Lung (tissue), 12 donors: ENCODE data around the gene DAPK2. TPM values are rescaled to one million over a fixed set of nuclear protein-coding genes. Genes with fewer than 3 reads are reported as not detected.

Source experiments
- ATAC-seq: fragments of 200-7000 bp; cut with Tn5 transposase; one replicate; pipeline ENCODE4 v1.9.1; 2020; ENCODE audit warnings: moderate number of reproducible peaks; ENCODE audit not compliant: insufficient read depth, low FRiP score
- DNase-seq, 3 donors: peaks; one replicate each; pipeline ENCODE4 v3.0.0-alpha.2; 2013 to 2017
- H3K27ac ChIP-seq, 2 donors: one replicate each; pipeline ENCODE4 v1.5.1; 2013; ENCODE audit warnings: mild to moderate bottlenecking in 2 of 2, moderate library complexity in 2 of 2, control low read depth in 1 of 2, inconsistent platforms in 1 of 2, low read depth in 1 of 2, low read length in 1 of 2
- H3K27me3 ChIP-seq, 3 donors: one replicate each; pipeline ENCODE4 v1.5.1; 2013; ENCODE audit warnings: low read length in 2 of 3; ENCODE audit not compliant: control insufficient read depth in 3 of 3, insufficient read depth in 3 of 3
- H3K36me3 ChIP-seq, 4 donors: one replicate each; pipeline ENCODE4 v1.5.1; 2013; ENCODE audit warnings: low read length in 4 of 4, mild to moderate bottlenecking in 1 of 4, moderate library complexity in 1 of 4; ENCODE audit not compliant: control insufficient read depth in 4 of 4, insufficient read depth in 4 of 4
- H3K4me1 ChIP-seq, 5 donors: one replicate each; pipeline ENCODE4 v1.5.1; 2013; ENCODE audit warnings: low read length in 5 of 5, mild to moderate bottlenecking in 2 of 5, moderate library complexity in 1 of 5; ENCODE audit not compliant: control insufficient read depth in 5 of 5, insufficient read depth in 5 of 5
- H3K4me3 ChIP-seq: one replicate; pipeline ENCODE4 v1.5.1; 2013; ENCODE audit warnings: mild to moderate bottlenecking, control low read depth, moderate library complexity
- H3K9ac ChIP-seq, 2 donors: one replicate each; pipeline ENCODE4 v1.5.1; 2013; ENCODE audit warnings: low read length in 2 of 2, control low read depth in 1 of 2; ENCODE audit not compliant: insufficient read depth in 1 of 2
- H3K9me3 ChIP-seq, 4 donors: one replicate each; pipeline ENCODE4 v1.5.1; 2013; ENCODE audit warnings: low read length in 3 of 4, mild to moderate bottlenecking in 1 of 4, moderate library complexity in 1 of 4; ENCODE audit not compliant: control insufficient read depth in 4 of 4, insufficient read depth in 3 of 4
- CTCF ChIP-seq: IDR thresholded peaks from 2 replicates; pipeline ENCODE4 v1.5.1; 2012; ENCODE audit warnings: mild to moderate bottlenecking; ENCODE audit errors: control extremely low read depth, extremely low read depth
- WGBS, 2 donors: extraction: QIAGEN DNeasy Blood & Tissue Kit; methylation state at CpG; one replicate each; pipeline ENCODE4 v1.1.7; 2013; 5-methylcytosine and 5-hydroxymethylcytosine counted together
- polyA plus RNA-seq, 2 donors: library from polyadenylated mRNA; stranded (reverse); fragments of 200-250 nt; gene quantifications; one replicate each; pipeline ENCODE4 v1.2.1, GENCODE V29; 2013
- total RNA-seq, 2 donors: library from RNA; depleted of rRNA in 1 of 2; stranded (reverse); fragments of >200 nt in 1 of 2; gene quantifications; one replicate each; pipeline ENCODE4 v1.2.1, GENCODE V29; 2014 to 2021
- donor health status: control.
- donor health status: control.
- donor health status: Bipolar disorder and iron deficiency.
- donor health status: healthy.
- donor health status: DM: yes; HTN: yes; CAD: no.

Gene DAPK2
- total and polyA plus RNA-seq, 4 donors = 20.5 to 59.0 (median 49.1) TPM

GRCh38 chr15:63872759-63873510, 173.3 kb downstream of the DAPK2 start:
- Histone ChIP-seq H3K36me3 (no peaks in the 10 kb centered on the region), H3K27me3 (no peaks in the 10 kb centered on the region), H3K4me1 (no peaks in the 10 kb centered on the region), H3K9me3 (peaks cover 0 to 4% (median 0%) of the 10 kb centered on the region in 4 donors), H3K4me3 (no peak overlapping the region), H3K9ac (no peak overlapping the region), H3K27ac (no peak overlapping the region)
- no peak for DNase-seq
- no peak for ATAC-seq
- 86 to 88% methylated on average over 8 of the region's 8 CpGs for WGBS, 2 donors
- no peak for TF ChIP-seq CTCF

- no peak overlapping the region for H3K4me3 ChIP-seq
These were observed 175.6 kb downstream of the DAPK2 start for GRCh38 chr15:63870487-63871209.

GRCh38 chr15:63870043-63870394, 176.3 kb downstream of the DAPK2 start:
- TF ChIP-seq CTCF = no peak
- no peak overlapping the region for H3K4me3 ChIP-seq
- H3K9ac ChIP-seq = no peak overlapping the region
- 38 to 41% methylated on average over 2 of the region's 2 CpGs for WGBS, 2 donors
- ATAC-seq (no peak), DNase-seq (no peak)
- no peaks in the 10 kb centered on the region for H3K36me3 ChIP-seq
- no peaks in the 10 kb centered on the region for H3K4me1 ChIP-seq
- H3K9me3 ChIP-seq = peaks cover 0 to 4% (median 0%) of the 10 kb centered on the region in 4 donors
- H3K27me3 ChIP-seq = no peaks in the 10 kb centered on the region
- no peak overlapping the region for H3K27ac ChIP-seq

More at GRCh38 chr15:63870487-63871209, 175.6 kb downstream of the DAPK2 start:
- Histone ChIP-seq H3K9ac (no peak overlapping the region), H3K27me3 (no peaks in the 10 kb centered on the region), H3K36me3 (no peaks in the 10 kb centered on the region), H3K27ac (no peak overlapping the region), H3K4me1 (no peaks in the 10 kb centered on the region), H3K9me3 (peaks cover 0 to 4% (median 0%) of the 10 kb centered on the region in 4 donors)
- ATAC-seq = peak; percentile 39
- TF ChIP-seq CTCF = no peak
- WGBS, 2 donors = 65 to 77% methylated on average over 6 of the region's 6 CpGs
- DNase-seq = peak; percentile 81 to 93 (median 89)
